SH-SY5Y (cell line): ENCODE data around the gene TRIM17.

Source experiments
- GATA2 ChIP-seq: IDR thresholded peaks from 2 replicates; pipeline ENCODE4 v1.6.1; 2011; ENCODE audit warnings: mild to moderate bottlenecking, low read depth, low read length
- GATA3 ChIP-seq: IDR thresholded peaks from 2 replicates; pipeline ENCODE4 v1.6.1; 2011; ENCODE audit warnings: low read depth, mild to moderate bottlenecking, low read length, moderate library complexity

DNA sequence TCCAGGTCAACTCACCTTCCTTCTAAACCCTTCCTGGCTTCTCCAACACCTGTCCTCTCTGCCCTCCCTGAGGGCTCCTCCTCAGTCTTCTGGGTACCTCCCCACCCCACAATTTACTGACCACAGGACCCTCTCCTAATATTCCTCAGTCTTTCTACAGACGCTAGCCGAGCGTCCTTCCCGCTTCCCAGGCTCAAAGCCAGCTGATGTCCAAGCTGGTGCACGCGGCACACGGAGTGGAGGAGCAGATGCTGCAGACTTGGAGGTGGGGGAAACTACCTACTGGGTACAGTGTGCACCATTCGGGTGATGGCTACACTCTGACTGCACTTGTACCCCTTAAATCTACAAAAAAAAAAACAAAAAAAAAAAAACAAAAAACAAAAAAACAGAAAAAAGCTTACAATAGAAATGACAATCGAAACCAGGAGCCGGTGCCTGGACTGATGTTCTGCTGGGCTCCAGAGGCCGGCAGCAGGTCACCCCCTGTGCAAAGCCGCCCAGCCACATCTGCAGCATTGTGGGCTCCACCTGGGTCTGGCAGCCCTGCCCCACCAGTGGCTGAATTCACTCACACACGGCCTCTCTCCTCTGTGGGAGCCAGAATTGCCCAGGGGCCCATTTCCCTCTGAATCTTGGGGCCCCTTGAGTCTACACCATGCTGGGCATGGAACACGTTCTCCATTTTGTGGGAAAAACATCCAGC, 17.0 kb downstream of the TRIM17 start:
- TF ChIP-seq GATA2 (no peak), GATA3 (no peak)
